Fibroblast of skin of left biceps (primary cell): ENCODE measurements around the gene ACTA1.
"Not testable (repeated sequence)": the region's sequence is repeated elsewhere in the genome, so short reads cannot be mapped to it uniquely, and the experiment has no call there.

Experiments
- DNase-seq, 2 experiments: peaks; one replicate each; pipeline ENCODE4 v3.0.0-alpha.2; 2013; ENCODE audit warnings: low read depth in 2 of 2

The ACTA1 gene

GRCh38 chr1:229434005-229434640 lies at the start of gene ACTA1:
ACTA1 (minus strand) TSS chr1:229434094; CDS start chr1:229433115, 979 bp downstream.
- DNase-seq = no peak

- no peak for DNase-seq
Observed at GRCh38 chr1:229482511-229482910, 48.6 kb upstream of the ACTA1 start.

- DNase-seq = no peak
Observed at GRCh38 chr1:229480495-229480894, 46.6 kb upstream of the ACTA1 start.

- no peak for DNase-seq
Observed at GRCh38 chr1:229479660-229480399, 45.9 kb upstream of the ACTA1 start.

- no peak for DNase-seq
Observed at GRCh38 chr1:229478852-229479251, 45.0 kb upstream of the ACTA1 start.

- not testable (repeated sequence) for DNase-seq
Observed at GRCh38 chr1:229475859-229476258, 42.0 kb upstream of the ACTA1 start.

- no peak for DNase-seq
Observed at GRCh38 chr1:229474509-229474908, 40.6 kb upstream of the ACTA1 start.

- DNase-seq = no peak
Observed at GRCh38 chr1:229471175-229471574, 37.3 kb upstream of the ACTA1 start.

- no peak for DNase-seq
Observed at GRCh38 chr1:229470406-229471043, 36.6 kb upstream of the ACTA1 start.

GRCh38 chr1:229466887-229467286 lies 33.0 kb upstream of the ACTA1 start:
- DNase-seq = no peak

- no peak for DNase-seq
Observed at GRCh38 chr1:229464672-229465071, 30.8 kb upstream of the ACTA1 start.

GRCh38 chr1:229461032-229461668 lies 27.3 kb upstream of the ACTA1 start:
- DNase-seq = no peak

GRCh38 chr1:229459815-229460214 lies 25.9 kb upstream of the ACTA1 start:
- DNase-seq = no peak

- no peak for DNase-seq
Observed at GRCh38 chr1:229457436-229457835, 23.5 kb upstream of the ACTA1 start.

- DNase-seq = no peak
Observed at GRCh38 chr1:229456016-229456415, 22.1 kb upstream of the ACTA1 start.

- no peak for DNase-seq
Observed at GRCh38 chr1:229454056-229454455, 20.2 kb upstream of the ACTA1 start.

GRCh38 chr1:229452956-229453801 lies 19.3 kb upstream of the ACTA1 start:
- no peak for DNase-seq

GRCh38 chr1:229448845-229449244 lies 15.0 kb upstream of the ACTA1 start:
- DNase-seq = no peak

- no peak for DNase-seq
Observed at GRCh38 chr1:229448354-229448753, 14.5 kb upstream of the ACTA1 start.

GRCh38 chr1:229447809-229448252 lies 13.9 kb upstream of the ACTA1 start:
- no peak for DNase-seq

GRCh38 chr1:229445828-229446227 lies 11.9 kb upstream of the ACTA1 start:
- no peak for DNase-seq
